DND-41 (cell line): Measurements from ENCODE around the gene ARHGAP8.
"Not testable (repeated sequence)": the region's sequence is repeated elsewhere in the genome, so short reads cannot be mapped to it uniquely, and the experiment has no call there.

Experiments used
- ATAC-seq: fragments of 200-7000 bp; cut with Tn5 transposase; 3 replicates; pipeline ENCODE4 v1.9.1; 2021; ENCODE audit warnings: low read depth; ENCODE audit not compliant: insufficient read depth
- DNase-seq: peaks from one replicate; pipeline ENCODE4 v3.0.0-alpha.2; 2020
- H2AFZ ChIP-seq: 2 replicates; pipeline ENCODE4 v1.6.0; 2012; ENCODE audit warnings: low read depth, low read length
- H3K27ac ChIP-seq: 2 replicates; pipeline ENCODE4 v1.5.1; 2012; ENCODE audit warnings: low read length, inconsistent platforms
- H3K27me3 ChIP-seq: fragments of 200-600 bp; sonication (generic); 2 replicates; pipeline ENCODE4 v1.6.0; 2012; ENCODE audit warnings: low read length, mild to moderate bottlenecking, inconsistent platforms; ENCODE audit not compliant: insufficient read depth, poor library complexity
- H3K36me3 ChIP-seq: 2 replicates; pipeline ENCODE4 v1.5.1; 2012; ENCODE audit warnings: low read length, inconsistent platforms; ENCODE audit not compliant: insufficient read depth
- H3K4me1 ChIP-seq: 2 replicates; pipeline ENCODE4 v1.5.1; 2012; ENCODE audit warnings: mild to moderate bottlenecking, low read length; ENCODE audit not compliant: insufficient read depth
- H3K4me2 ChIP-seq: 2 replicates; pipeline ENCODE4 v1.6.0; 2012; ENCODE audit warnings: mild to moderate bottlenecking, moderate library complexity, low read length, inconsistent platforms; ENCODE audit not compliant: insufficient read depth
- H3K4me3 ChIP-seq, 2 experiments: fragments of 200-600 bp in 1 of 2; shearing (Covaris generic) in 1 of 2; 2 replicates each; pipeline ENCODE4 v1.5.1; 2012 to 2016; ENCODE audit warnings: inconsistent platforms in 2 of 2, low read length in 2 of 2, mild to moderate bottlenecking in 2 of 2, low read depth in 1 of 2, moderate library complexity in 1 of 2
- H3K79me2 ChIP-seq: 2 replicates; pipeline ENCODE4 v1.6.0; 2012; ENCODE audit warnings: low read length, inconsistent platforms; ENCODE audit not compliant: insufficient read depth
- H3K9ac ChIP-seq: 2 replicates; pipeline ENCODE4 v1.6.0; 2012; ENCODE audit warnings: low read depth, mild to moderate bottlenecking, inconsistent platforms, low read length, moderate library complexity
- H3K9me3 ChIP-seq: 2 replicates; pipeline ENCODE4 v1.5.1; 2012; ENCODE audit warnings: low read length, moderate library complexity, mild to moderate bottlenecking, inconsistent platforms; ENCODE audit not compliant: insufficient read depth, severe bottlenecking
- H4K20me1 ChIP-seq: 2 replicates; pipeline ENCODE4 v1.6.0; 2012; ENCODE audit warnings: low read length; ENCODE audit not compliant: insufficient read depth
- CTCF ChIP-seq: IDR thresholded peaks from 2 replicates; pipeline ENCODE4 v1.5.1; 2012; ENCODE audit warnings: borderline replicate concordance, low read length, moderate library complexity, mild to moderate bottlenecking; ENCODE audit not compliant: poor library complexity, severe bottlenecking; ENCODE audit errors: extremely low read depth
- EZH2 ChIP-seq: IDR thresholded peaks from 3 replicates; pipeline ENCODE4 v1.6.1; 2012; ENCODE audit warnings: borderline replicate concordance, low read depth, mild to moderate bottlenecking, moderate library complexity, low read length, inconsistent platforms; ENCODE audit not compliant: severe bottlenecking

Gene ARHGAP8

DNA sequence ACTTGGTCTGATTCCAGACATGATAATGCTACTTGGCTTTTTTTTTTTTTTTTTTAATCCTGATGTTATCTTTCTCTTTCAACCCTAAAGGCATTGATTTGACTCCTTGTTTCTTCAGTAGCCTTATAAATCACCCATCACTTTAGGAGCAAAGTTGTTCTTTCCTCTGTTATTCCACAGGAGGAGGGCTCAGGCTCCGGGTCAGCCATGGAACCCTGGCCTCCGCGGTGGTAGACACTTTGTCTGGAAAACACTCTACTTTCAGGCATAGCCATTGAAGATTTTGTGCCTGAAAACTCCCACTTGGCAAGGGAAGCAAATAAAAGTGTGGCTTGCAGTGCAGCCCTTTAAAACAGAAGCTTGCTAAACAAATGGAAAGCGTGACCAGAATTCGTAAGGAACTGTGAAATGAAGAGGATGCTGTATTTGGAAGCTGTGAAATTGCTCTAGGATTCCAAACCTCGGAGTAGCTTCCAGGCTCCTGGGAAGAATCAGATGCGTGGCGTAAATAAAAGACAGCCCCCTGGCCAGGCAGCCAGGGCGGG, 44.9 kb downstream of the ARHGAP8 start:
- H3K27me3 ChIP-seq, result no peaks in the 10 kb centered on the region
- no peak overlapping the region for H2AFZ ChIP-seq
- DNase-seq (no peak), ATAC-seq (no peak)
- H3K9me3 ChIP-seq, result no peaks in the 10 kb centered on the region
- H3K79me2 ChIP-seq, result no peaks in the 10 kb centered on the region
- 0 out of 2 replicates have a peak, but pooled peaks cover 3% of the 10 kb centered on the region for H4K20me1 ChIP-seq
- H3K4me3 ChIP-seq, result no peak overlapping the region
- no peak overlapping the region for H3K9ac ChIP-seq
- H3K4me1 ChIP-seq, result no peaks in the 10 kb centered on the region
- TF ChIP-seq CTCF (no peak), EZH2 (no peak)
- no peak overlapping the region for H3K4me2 ChIP-seq
- no peak overlapping the region for H3K27ac ChIP-seq
- H3K36me3 ChIP-seq, result no peaks in the 10 kb centered on the region

DNA sequence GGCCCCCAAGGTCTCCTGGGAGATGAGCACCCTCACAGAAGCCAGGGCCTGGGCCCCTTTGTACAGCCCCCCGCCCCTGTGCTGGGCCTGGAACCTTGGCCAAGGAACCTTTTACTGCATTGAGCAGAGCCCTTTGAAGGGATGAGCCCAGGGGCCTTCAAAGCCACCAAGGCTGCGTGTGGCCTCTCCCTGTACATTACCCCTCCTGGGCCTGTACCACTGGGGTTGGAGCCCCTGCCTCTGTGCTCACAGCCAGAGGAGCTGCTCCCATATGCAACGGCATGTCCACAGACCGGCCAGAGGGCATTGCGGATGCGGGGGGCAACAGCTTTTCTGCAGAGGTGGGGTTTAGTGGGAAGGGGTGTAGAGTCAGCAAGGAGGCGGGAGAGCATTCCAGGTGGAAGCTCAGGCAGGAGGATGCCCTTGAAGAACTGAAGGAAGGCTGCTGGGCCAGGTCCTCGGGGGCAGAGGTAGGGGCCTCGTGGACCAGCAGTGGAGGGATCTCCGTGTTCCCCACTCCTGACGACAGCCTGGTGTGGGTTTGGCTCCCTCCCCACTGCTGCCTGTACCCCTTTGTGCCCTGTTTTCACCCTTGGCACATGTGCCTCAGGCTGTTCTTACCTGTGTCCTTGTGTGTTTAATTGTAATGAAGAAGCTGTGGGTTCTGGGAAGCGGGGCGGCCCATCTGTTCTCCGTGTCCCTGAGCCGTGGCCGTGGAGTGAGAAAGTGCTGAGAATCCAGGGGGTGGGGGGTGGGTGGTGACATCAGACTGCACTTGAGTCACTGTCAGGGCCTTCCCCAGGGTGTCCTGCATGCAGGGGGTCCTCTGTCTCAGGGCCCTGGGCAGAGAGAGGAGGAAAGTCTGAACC, 46.9 kb downstream of the ARHGAP8 start:
- Histone ChIP-seq H3K27ac (no peak overlapping the region), H3K4me1 (no peaks in the 10 kb centered on the region), H3K27me3 (no peaks in the 10 kb centered on the region), H3K9ac (no peak overlapping the region), H3K4me2 (no peak overlapping the region), H3K4me3 (no peak overlapping the region), H3K9me3 (no peaks in the 10 kb centered on the region), H3K79me2 (no peaks in the 10 kb centered on the region), H2AFZ (no peak overlapping the region), H3K36me3 (no peaks in the 10 kb centered on the region), H4K20me1 (peaks cover 14% of the 10 kb centered on the region)
- DNase-seq (no peak), ATAC-seq (no peak)
- TF ChIP-seq CTCF (no peak), EZH2 (no peak)

DNA sequence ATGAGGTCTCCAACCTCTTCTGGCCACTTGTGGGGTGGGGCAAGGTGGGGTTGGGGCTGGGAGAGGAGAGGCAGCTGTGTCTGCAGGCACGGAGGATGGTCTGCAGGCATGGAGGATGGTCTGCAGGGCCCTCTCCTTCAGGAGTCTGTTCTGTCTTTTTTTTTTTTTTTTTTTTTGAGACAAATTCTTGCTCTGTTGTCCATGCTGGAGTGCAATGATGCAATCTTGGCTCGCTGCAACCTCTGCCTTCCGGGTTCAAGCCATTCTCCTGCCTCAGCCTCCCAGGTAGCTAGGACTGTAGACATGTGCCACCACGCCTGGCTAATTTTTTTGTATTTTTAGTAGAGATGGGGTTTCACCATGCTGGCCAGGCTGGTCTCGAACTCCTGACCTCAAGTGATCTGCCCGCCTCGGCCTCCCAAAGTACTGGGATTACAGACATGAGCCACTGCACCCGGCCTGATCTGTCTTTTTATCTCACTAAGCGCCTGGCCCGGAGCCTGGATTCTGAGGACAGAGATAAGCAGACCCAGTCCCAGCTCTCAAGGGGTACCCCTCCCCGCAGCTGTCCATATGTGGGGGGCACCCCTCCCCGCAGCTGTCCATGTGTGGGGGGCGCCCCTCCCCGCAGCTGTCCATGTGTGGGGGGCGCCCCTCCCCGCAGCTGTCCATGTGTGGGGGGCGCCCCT, 47.7 kb downstream of the ARHGAP8 start:
- ATAC-seq, H2AFZ ChIP-seq, H3K9me3 ChIP-seq: not testable (repeated sequence)

GRCh38 chr22:44801476-44801875, 49.1 kb downstream of the ARHGAP8 start:
- Histone ChIP-seq H3K4me1 (no peaks in the 10 kb centered on the region), H3K27ac (no peak overlapping the region), H3K79me2 (no peaks in the 10 kb centered on the region), H3K4me3 (no peak overlapping the region), H3K9me3 (no peaks in the 10 kb centered on the region), H3K27me3 (peaks cover 10% of the 10 kb centered on the region), H3K36me3 (no peaks in the 10 kb centered on the region), H2AFZ (no peak overlapping the region), H3K4me2 (no peak overlapping the region), H4K20me1 (peaks cover 16% of the 10 kb centered on the region), H3K9ac (no peak overlapping the region)
- no peak for DNase-seq
- ATAC-seq, result no peak
- TF ChIP-seq CTCF (no peak), EZH2 (no peak)

More for the DNA sequence above, 47.7 kb downstream of the ARHGAP8 start:
- H3K27ac ChIP-seq, H3K27me3 ChIP-seq, DNase-seq, H3K79me2 ChIP-seq, H3K4me2 ChIP-seq, H3K4me1 ChIP-seq, H3K4me3 ChIP-seq, H3K36me3 ChIP-seq, H3K9ac ChIP-seq: not testable (repeated sequence)
- H4K20me1 ChIP-seq, result peaks cover 14% of the 10 kb centered on the region
